Right lung (tissue), 5 donors: ENCODE results near the gene CHST14. TPM values are rescaled to one million over a fixed set of nuclear protein-coding genes. Genes with fewer than 3 reads are reported as not detected.

ENCODE experiments used
- polyA plus RNA-seq, 5 donors: library from polyadenylated mRNA; unstranded; fragments of 120-200 nt; gene quantifications; one replicate each; pipeline versions ENCODE4 v1.2.1 to v1.2.3, GENCODE V29; 2013; ENCODE audit warnings: inconsistent platforms in 1 of 5, low replicate concordance in 1 of 5; ENCODE audit not compliant: insufficient read length in 5 of 5, insufficient read depth in 1 of 5

CHST14 gene
- polyA plus RNA-seq, 5 donors = 31.6 to 48.8 (median 39.3) TPM

Other genes starting within 250 kb of the CHST14 start
- gene PAK6, start 231.9 kb upstream of the CHST14 start, polyA plus RNA-seq = 1 to 10 TPM; 4.8 to 8.8 (median 6.0) TPM
- not detected for gene ANKRD63, start 187.9 kb upstream of the CHST14 start, polyA plus RNA-seq
- gene PLCB2, start 163.0 kb upstream of the CHST14 start, polyA plus RNA-seq = 10 to 100 TPM; 10.1 to 20.7 (median 16.4) TPM
- 10 to 100 TPM; 20.8 to 26.1 (median 22.0) TPM for gene INAFM2, start 147.3 kb upstream of the CHST14 start, polyA plus RNA-seq
- gene CCDC9B, start 130.0 kb upstream of the CHST14 start, polyA plus RNA-seq = 1 to 10 TPM; 5.1 to 9.7 (median 6.2) TPM
- 1 to 10 TPM in 1 of 5 donors, not detected in 4; 1.8 TPM for gene PHGR1, start 120.0 kb upstream of the CHST14 start, polyA plus RNA-seq
- 1 to 10 TPM; 1.1 to 3.3 (median 1.4) TPM for gene DISP2, start 112.8 kb upstream of the CHST14 start, polyA plus RNA-seq
- 10 to 100 TPM; 22.7 to 48.8 (median 33.0) TPM for gene KNSTRN, start 88.3 kb upstream of the CHST14 start, polyA plus RNA-seq
- 100 to 1,000 TPM in 3 of 5 donors, 10 to 100 TPM in 2; 87.7 to 120 (median 113) TPM for gene IVD, start 65.2 kb upstream of the CHST14 start, polyA plus RNA-seq
- gene BAHD1, start 30.0 kb upstream of the CHST14 start, polyA plus RNA-seq = 10 to 100 TPM; 10.4 to 16.6 (median 13.5) TPM
- gene CCDC32, start 94.1 kb downstream of the CHST14 start, polyA plus RNA-seq = 10 to 100 TPM; 24.9 to 31.4 (median 25.7) TPM
- 10 to 100 TPM in 1 of 5 donors, 1 to 10 TPM in 4; 6.3 to 11.1 (median 7.9) TPM for gene RPUSD2, start 98.3 kb downstream of the CHST14 start, polyA plus RNA-seq
- 10 to 100 TPM in 4 of 5 donors, 1 to 10 TPM in 1; 9.3 to 43.3 (median 19.7) TPM for gene KNL1, start 123.3 kb downstream of the CHST14 start, polyA plus RNA-seq
- gene RAD51, start 224.2 kb downstream of the CHST14 start, polyA plus RNA-seq = 10 to 100 TPM in 3 of 5 donors, 1 to 10 TPM in 2; 9.2 to 18.5 (median 12.2) TPM